Small intestine (tissue), 7 donors: ENCODE data around the gene AS3MT. TPM values are rescaled to one million over a fixed set of nuclear protein-coding genes. Genes with fewer than 3 reads are reported as not detected.
A peak's percentile ranks its signal among the peaks of the same experiment; 100 is the strongest.

Source experiments
- DNase-seq, 2 donors: peaks; one replicate each; pipeline versions ENCODE4 v3.0.0 to v3.0.0-alpha.2; 2013
- FAIRE-seq: peaks from 2 replicates; lab custom pipeline; 2012; peaks lifted over from hg19 to GRCh38; lab: Jason Lieb, UNC
- H3K27ac ChIP-seq, 3 donors: one replicate each; pipeline ENCODE4 v1.5.1; 2013; ENCODE audit warnings: low read length in 2 of 3, mild to moderate bottlenecking in 2 of 3, control low read depth in 1 of 3, inconsistent platforms in 1 of 3, low read depth in 1 of 3, moderate library complexity in 1 of 3
- H3K27me3 ChIP-seq, 3 donors: one replicate each; pipeline ENCODE4 v1.6.1; 2013; ENCODE audit warnings: low read length in 3 of 3, inconsistent platforms in 1 of 3; ENCODE audit not compliant: control insufficient read depth in 3 of 3, insufficient read depth in 3 of 3
- H3K36me3 ChIP-seq, 3 donors: one replicate each; pipeline ENCODE4 v1.6.1; 2013; ENCODE audit warnings: low read length in 3 of 3, inconsistent platforms in 1 of 3, low read depth in 1 of 3, mild to moderate bottlenecking in 1 of 3, moderate library complexity in 1 of 3; ENCODE audit not compliant: control insufficient read depth in 3 of 3, insufficient read depth in 2 of 3
- H3K4me1 ChIP-seq, 3 donors: one replicate each; pipeline ENCODE4 v1.6.1; 2013; ENCODE audit warnings: low read length in 2 of 3, inconsistent platforms in 1 of 3, low read depth in 1 of 3, mild to moderate bottlenecking in 1 of 3, moderate library complexity in 1 of 3; ENCODE audit not compliant: control insufficient read depth in 3 of 3, insufficient read depth in 2 of 3
- H3K4me3 ChIP-seq, 3 donors: one replicate each; pipeline ENCODE4 v1.5.1; 2013; ENCODE audit warnings: low read length in 3 of 3, control low read depth in 1 of 3, inconsistent platforms in 1 of 3, low read depth in 1 of 3, mild to moderate bottlenecking in 1 of 3, moderate library complexity in 1 of 3
- H3K9me3 ChIP-seq, 2 donors: one replicate each; pipeline ENCODE4 v1.6.1; 2013; ENCODE audit warnings: low read depth in 1 of 2, low read length in 1 of 2; ENCODE audit not compliant: control insufficient read depth in 2 of 2, insufficient read depth in 1 of 2
- WGBS, 3 donors: extraction: QIAGEN DNeasy Blood & Tissue Kit; methylation state at CpG; one replicate each; pipeline ENCODE4 v1.1.7; 2013; 5-methylcytosine and 5-hydroxymethylcytosine counted together
- polyA plus RNA-seq, 4 donors: library from polyadenylated mRNA; stranded (reverse) in 3 of 4; unstranded in 1 of 4; fragments of 200-250 nt in 3 of 4; fragments of 120-200 nt in 1 of 4; gene quantifications; one replicate each; pipeline versions ENCODE4 v1.2.1 to v1.2.3, GENCODE V29; 2013
- donor health status: healthy with polysubstance abuse.
- donor health status: control.
- donor health status: control.
- donor health status: Bipolar disorder and iron deficiency.
- donor health status: healthy.

The AS3MT gene
- polyA plus RNA-seq, 4 donors, result 1.6 to 18.6 (median 3.7) TPM

DNA sequence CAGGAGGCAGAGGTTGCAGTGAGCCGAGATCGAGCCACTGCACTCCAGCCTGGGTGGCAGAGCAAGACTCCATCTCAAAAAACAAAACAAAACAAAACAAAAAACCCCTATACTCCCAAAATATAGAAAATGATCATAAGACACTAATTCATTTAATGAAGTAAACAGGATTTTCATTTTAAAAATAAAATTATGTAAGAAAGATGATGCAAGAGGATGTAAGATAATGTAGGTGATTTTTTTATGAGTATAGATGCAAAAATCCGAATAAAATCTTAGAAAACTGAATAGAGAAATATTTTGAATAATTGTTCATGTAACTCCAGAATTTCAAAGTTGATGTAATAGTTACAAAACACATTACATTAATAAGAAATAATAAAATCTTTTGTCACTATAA is 3.6 kb upstream of the AS3MT start:
- DNase-seq, result no peak
- no peak for FAIRE-seq
- H3K4me3 ChIP-seq, result no peak overlapping the region
- H3K27ac ChIP-seq, result no peak overlapping the region
- H3K36me3 ChIP-seq, result peaks cover 2 to 13% (median 4%) of the 10 kb centered on the region in 3 donors
- peaks cover 0 to 9% (median 0%) of the 10 kb centered on the region in 3 donors for H3K4me1 ChIP-seq
- H3K27me3 ChIP-seq, result no peaks in the 10 kb centered on the region
- H3K9me3 ChIP-seq, result no peaks in the 10 kb centered on the region
- 92 to 97% (median 95%) methylated on average over 3 of the region's 3 CpGs for whole genome bisulfite sequencing, 3 donors

DNA sequence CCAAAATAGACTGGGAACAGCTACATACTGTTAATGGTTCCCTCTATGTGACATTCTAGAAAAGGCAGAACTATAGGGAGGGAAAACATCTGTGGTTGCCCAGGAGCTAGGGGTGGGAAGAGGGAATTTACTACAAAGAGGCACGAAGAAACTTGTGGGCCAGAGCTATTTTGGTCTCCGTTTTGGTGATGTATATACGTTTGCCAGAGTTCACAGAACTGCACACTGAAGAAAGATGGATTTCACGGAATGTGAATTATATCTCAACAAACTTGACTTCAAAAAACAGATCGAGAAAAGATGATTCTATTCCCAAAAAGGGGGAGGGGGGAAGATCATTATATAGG is 386 bp upstream of the AS3MT start:
- peaks cover 0 to 2% (median 0%) of the 10 kb centered on the region in 3 donors for H3K36me3 ChIP-seq
- WGBS, 3 donors, result 26 to 38% (median 28%) methylated on average over 5 of the region's 5 CpGs
- H3K27me3 ChIP-seq, result no peaks in the 10 kb centered on the region
- FAIRE-seq (no peak), DNase-seq (no peak)
- peak overlapping the region in 2 of 3 donors; percentile 42 to 75 for H3K4me3 ChIP-seq
- H3K9me3 ChIP-seq, result no peaks in the 10 kb centered on the region
- peak overlapping the region in 1 of 3 donors; percentile 71 for H3K27ac ChIP-seq
- H3K4me1 ChIP-seq, result peaks cover 0 to 10% (median 0%) of the 10 kb centered on the region in 3 donors

DNA sequence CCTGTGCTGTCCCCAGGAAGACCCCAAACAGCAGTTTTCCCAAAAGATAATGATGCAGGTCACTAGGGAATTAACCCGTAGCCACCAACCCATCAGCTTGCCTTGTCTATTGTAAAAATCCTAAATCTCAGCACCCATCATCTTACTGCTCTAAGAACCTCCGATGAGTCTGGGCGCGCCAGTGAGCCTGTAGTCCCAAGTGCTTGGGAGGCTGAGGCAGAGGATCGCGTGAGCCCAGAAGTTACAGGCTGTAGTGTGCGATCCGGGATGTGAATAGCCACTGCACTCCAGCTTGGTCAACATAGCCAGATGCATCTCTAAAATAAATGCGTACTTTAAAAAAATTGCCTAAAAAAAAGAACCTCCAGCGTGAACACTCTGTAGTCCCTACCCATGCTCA is 951 bp downstream of the AS3MT start:
- DNase-seq, result no peak
- H3K9me3 ChIP-seq, result no peaks in the 10 kb centered on the region
- FAIRE-seq, result no peak
- peak overlapping the region in 1 of 3 donors; percentile 75 for H3K4me3 ChIP-seq
- 88 to 96% (median 93%) methylated on average over 10 of the region's 10 CpGs for WGBS, 3 donors
- H3K4me1 ChIP-seq, result peaks cover 0 to 10% (median 0%) of the 10 kb centered on the region in 3 donors
- H3K27ac ChIP-seq, result peak overlapping the region in 1 of 3 donors; percentile 74
- H3K36me3 ChIP-seq, result peaks cover 0 to 1% (median 0%) of the 10 kb centered on the region in 3 donors
- no peaks in the 10 kb centered on the region for H3K27me3 ChIP-seq

DNA sequence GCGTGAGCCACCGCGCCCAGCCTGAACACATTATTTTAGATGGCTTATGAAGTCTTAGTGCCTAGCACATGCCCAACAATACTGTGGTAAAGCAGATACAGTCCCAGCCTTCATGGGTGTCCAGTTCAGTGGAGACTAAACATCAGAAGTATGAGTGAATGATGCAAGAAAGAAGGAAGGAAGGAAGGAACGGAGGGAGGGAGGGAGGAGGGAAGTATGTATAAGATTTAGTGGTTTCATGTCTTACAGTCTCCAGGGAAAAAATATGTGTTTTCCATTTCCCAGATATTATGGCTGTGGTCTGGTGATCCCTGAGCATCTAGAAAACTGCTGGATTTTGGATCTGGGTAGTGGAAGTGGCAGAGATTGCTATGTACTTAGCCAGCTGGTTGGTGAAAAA is 2.9 kb downstream of the AS3MT start:
- H3K4me1 ChIP-seq, result peaks cover 0 to 10% (median 0%) of the 10 kb centered on the region in 3 donors
- H3K27ac ChIP-seq, result no peak overlapping the region
- no peaks in the 10 kb centered on the region for H3K9me3 ChIP-seq
- H3K4me3 ChIP-seq, result no peak overlapping the region
- 88 to 98% (median 93%) methylated on average over 4 of the region's 4 CpGs for WGBS, 3 donors
- no peak for FAIRE-seq
- no peaks in the 10 kb centered on the region for H3K27me3 ChIP-seq
- H3K36me3 ChIP-seq, result no peaks in the 10 kb centered on the region
- DNase-seq, result no peak

DNA sequence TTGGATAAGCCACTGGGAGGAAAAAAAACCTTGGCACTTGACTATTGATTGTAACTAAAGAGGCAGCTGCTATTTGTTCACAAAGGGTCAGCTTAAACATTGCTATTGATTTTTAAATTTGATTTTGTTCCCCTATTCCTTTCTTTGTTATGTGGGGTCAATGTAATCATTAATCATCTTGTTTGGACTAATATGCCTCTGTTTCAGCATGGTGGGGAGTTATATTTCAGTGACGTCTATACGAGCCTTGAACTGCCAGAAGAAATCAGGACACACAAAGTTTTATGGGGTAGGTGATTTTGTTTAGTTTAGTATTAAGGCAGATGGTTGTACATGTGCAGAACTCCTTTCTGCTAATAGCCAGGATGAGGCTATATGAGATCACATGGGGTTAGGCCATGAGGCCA is 7.5 kb downstream of the AS3MT start:
- FAIRE-seq, result no peak
- H3K27me3 ChIP-seq, result no peaks in the 10 kb centered on the region
- peaks cover 0 to 3% (median 0%) of the 10 kb centered on the region in 3 donors for H3K36me3 ChIP-seq

DNA sequence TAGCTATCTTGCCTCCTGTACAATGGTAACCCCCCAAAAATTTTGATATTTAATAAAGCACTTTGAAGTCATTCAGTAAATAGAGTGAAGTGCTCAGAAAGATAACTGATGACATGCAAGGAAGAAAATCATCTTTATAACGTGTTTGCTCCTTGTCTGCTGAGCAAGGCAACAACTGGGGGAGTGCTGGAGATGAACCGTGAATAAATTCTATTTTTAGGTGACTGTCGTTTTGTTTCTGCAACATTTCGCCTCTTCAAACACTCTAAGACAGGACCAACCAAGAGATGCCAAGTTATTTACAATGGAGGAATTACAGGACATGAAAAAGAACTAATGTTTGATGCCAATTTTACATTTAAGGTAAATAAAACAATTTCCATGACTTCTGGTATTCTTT is 9.4 kb downstream of the AS3MT start:
- 82 to 92% (median 84%) methylated on average over 4 of the region's 4 CpGs for WGBS, 3 donors
- Histone ChIP-seq H3K27me3 (no peaks in the 10 kb centered on the region), H3K9me3 (no peaks in the 10 kb centered on the region), H3K27ac (no peak overlapping the region), H3K4me3 (no peak overlapping the region), H3K4me1 (no peaks in the 10 kb centered on the region), H3K36me3 (peaks cover 0 to 3% (median 0%) of the 10 kb centered on the region in 3 donors)
- FAIRE-seq (no peak), DNase-seq (no peak)

More for the DNA sequence above, 7.5 kb downstream of the AS3MT start:
- DNase-seq, result no peak
- Histone ChIP-seq H3K9me3 (no peaks in the 10 kb centered on the region), H3K27ac (no peak overlapping the region), H3K4me1 (no peaks in the 10 kb centered on the region), H3K4me3 (no peak overlapping the region)
- 65 to 83% (median 79%) methylated on average over 2 of the region's 2 CpGs for WGBS, 3 donors

DNA sequence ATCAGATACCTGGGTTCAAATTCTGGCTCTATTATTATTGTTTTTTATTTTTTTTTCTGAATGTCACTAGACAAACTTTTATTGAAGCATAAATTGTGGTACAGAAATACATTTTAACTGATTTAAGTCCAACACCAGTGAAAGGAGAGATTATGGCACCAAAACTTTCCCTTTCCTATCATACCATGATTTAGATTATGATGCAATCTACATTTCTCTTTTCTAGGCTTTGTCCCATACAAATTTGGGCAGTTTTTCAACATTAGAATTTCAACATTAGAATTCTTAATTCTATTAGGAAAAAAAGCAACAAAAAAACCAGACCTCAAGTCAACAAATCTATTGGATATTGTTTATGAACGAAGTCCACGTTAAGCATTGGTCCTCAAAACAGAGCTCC is 11.0 kb downstream of the AS3MT start:
- Histone ChIP-seq H3K9me3 (no peaks in the 10 kb centered on the region), H3K27ac (no peak overlapping the region), H3K4me3 (no peak overlapping the region), H3K36me3 (peaks cover 0 to 3% (median 0%) of the 10 kb centered on the region in 3 donors), H3K4me1 (no peaks in the 10 kb centered on the region), H3K27me3 (no peaks in the 10 kb centered on the region)
- peak; percentile 61 for FAIRE-seq
- 92 to 97% (median 95%) methylated on average over 2 of the region's 2 CpGs for WGBS, 3 donors
- DNase-seq, result no peak

DNA sequence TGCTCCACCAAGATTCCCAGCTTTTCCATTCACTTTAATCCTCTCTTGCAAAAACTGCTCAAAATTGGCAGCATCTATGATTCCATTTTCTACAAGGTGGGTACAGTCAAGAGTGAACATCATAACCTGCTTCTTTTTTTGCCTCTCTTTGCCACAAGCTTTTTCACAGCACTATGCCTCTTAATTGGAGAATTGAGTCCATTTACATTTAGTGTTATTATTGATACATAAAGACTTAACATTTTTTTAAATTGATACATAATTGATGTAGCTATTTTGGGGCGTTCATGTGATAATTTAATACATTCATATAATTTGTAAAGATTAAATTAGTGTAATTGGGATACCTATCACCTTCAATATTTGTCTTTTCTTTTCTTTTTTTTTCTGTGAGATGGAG is 18.8 kb downstream of the AS3MT start:
- FAIRE-seq, result no peak
- H3K4me3 ChIP-seq, result no peak overlapping the region
- H3K36me3 ChIP-seq, result peaks cover 0 to 13% (median 3%) of the 10 kb centered on the region in 3 donors
- no peak overlapping the region for H3K27ac ChIP-seq
- H3K9me3 ChIP-seq, result no peaks in the 10 kb centered on the region
- H3K27me3 ChIP-seq, result no peaks in the 10 kb centered on the region
- WGBS, 3 donors, result 89 to 94% (median 93%) methylated on average over 1 of the region's 1 CpG
- no peak for DNase-seq
- no peaks in the 10 kb centered on the region for H3K4me1 ChIP-seq
